H1 (cell line): ENCODE results near the gene PITRM1. TPM values are rescaled to one million over a fixed set of nuclear protein-coding genes. Genes with fewer than 3 reads are reported as not detected.

Source experiments
- CTCF ChIA-PET: fragments of 300-600 bp; sonication (Branson Sonifier 250); formaldehyde crosslinking; loops from one replicate; lab custom pipeline; 2021; ENCODE audit not compliant: partially characterized antibody; lab: Charles Lee
- POLR2A ChIA-PET: fragments of 300-600 bp; sonication (Branson Sonifier 250); formaldehyde crosslinking; loops from one replicate; lab custom pipeline; 2021; ENCODE audit warnings: inconsistent platforms; ENCODE audit not compliant: partially characterized antibody; lab: Charles Lee
- DNase-seq, 2 experiments: peaks; one replicate each; pipeline versions ENCODE4 v3.0.0 to v3.0.0-alpha.2; 2010 to 2022; ENCODE audit warnings: low spot score in 2 of 2, low read depth in 1 of 2, mixed read lengths in 1 of 2
- FAIRE-seq: peaks from 2 replicates; lab custom pipeline; 2011; peaks lifted over from hg19 to GRCh38; lab: Jason Lieb, UNC
- H2AFZ ChIP-seq: 2 replicates; pipeline ENCODE4 v1.8.1; 2012; ENCODE audit warnings: low read length, inconsistent platforms
- H2AK5ac ChIP-seq: 2 replicates; pipeline ENCODE4 v1.6.1; 2013; ENCODE audit warnings: low read depth, low read length
- H2BK120ac ChIP-seq: replicated peaks from 2 replicates; pipeline ENCODE3; 2013; ENCODE audit warnings: low read depth, low read length, inconsistent platforms
- H2BK12ac ChIP-seq: 2 replicates; pipeline ENCODE4 v1.6.1; 2013; ENCODE audit warnings: low read depth, low read length
- H2BK15ac ChIP-seq: 2 replicates; pipeline ENCODE4 v1.6.1; 2013; ENCODE audit warnings: low read length
- H2BK20ac ChIP-seq: 2 replicates; pipeline ENCODE4 v1.6.1; 2013; ENCODE audit warnings: low read length
- H2BK5ac ChIP-seq: 2 replicates; pipeline ENCODE4 v1.6.1; 2013; ENCODE audit warnings: low read depth, low read length
- H3K14ac ChIP-seq: 2 replicates; pipeline ENCODE4 v1.6.1; 2013; ENCODE audit warnings: inconsistent platforms; ENCODE audit not compliant: insufficient read length
- H3K18ac ChIP-seq: 2 replicates; pipeline ENCODE4 v1.6.1; 2013; ENCODE audit warnings: low read length; ENCODE audit errors: extremely low read depth
- H3K23ac ChIP-seq: 2 replicates; pipeline ENCODE4 v1.6.1; 2013; ENCODE audit warnings: inconsistent platforms; ENCODE audit not compliant: insufficient read length
- H3K23me2 ChIP-seq: 2 replicates; pipeline ENCODE4 v1.6.1; 2013; ENCODE audit warnings: low read depth, low read length
- H3K27ac ChIP-seq: 2 replicates; pipeline ENCODE4 v1.6.1; 2011; ENCODE audit warnings: low read depth, low read length, inconsistent platforms
- H3K27me3 ChIP-seq, 4 experiments: replicated peaks in 1 of 4; 1 replicate in 1 of 4; 2 replicates in 3 of 4; pipeline versions ENCODE4 v1.6.1 to v1.8.1; 2011 to 2013; ENCODE audit warnings: low read length in 3 of 4, mild to moderate bottlenecking in 3 of 4, inconsistent platforms in 2 of 4, mixed read lengths in 2 of 4, moderate library complexity in 1 of 4; ENCODE audit not compliant: control insufficient read depth in 3 of 4, insufficient read depth in 3 of 4; ENCODE audit errors: extremely low read depth in 1 of 4
- H3K36me3 ChIP-seq, 4 experiments: 2 replicates each; pipeline versions ENCODE4 v1.6.1 to v1.8.1; 2011 to 2013; ENCODE audit warnings: mild to moderate bottlenecking in 4 of 4, low read length in 3 of 4, moderate library complexity in 2 of 4, control low read depth in 1 of 4, inconsistent platforms in 1 of 4; ENCODE audit not compliant: insufficient read depth in 4 of 4, control insufficient read depth in 2 of 4
- H3K4ac ChIP-seq: replicated peaks from 2 replicates; pipeline ENCODE3; 2013; ENCODE audit warnings: low read length, low read depth, mixed read lengths, inconsistent platforms; ENCODE audit not compliant: insufficient read length
- H3K4me1 ChIP-seq, 4 experiments: replicated peaks in 1 of 4; 1 replicate in 1 of 4; 2 replicates in 3 of 4; pipeline versions ENCODE4 v1.6.1 to v1.8.1; 2011 to 2013; ENCODE audit warnings: low read length in 3 of 4, inconsistent platforms in 2 of 4, mixed read lengths in 1 of 4; ENCODE audit not compliant: insufficient read depth in 4 of 4, control insufficient read depth in 3 of 4
- H3K4me2 ChIP-seq, 2 experiments: 2 replicates each; pipeline versions ENCODE4 v1.6.1 to v1.8.1; 2011 to 2013; ENCODE audit warnings: low read depth in 2 of 2, low read length in 2 of 2, control low read depth in 1 of 2, inconsistent platforms in 1 of 2, mild to moderate bottlenecking in 1 of 2; ENCODE audit not compliant: insufficient read depth in 1 of 2
- H3K4me3 ChIP-seq, 4 experiments: fragments of 200-600, 300-600 bp in 1 of 4; sonication (generic), shearing (Covaris generic), sonication (Bioruptor Twin) in 1 of 4; 2 replicates each; pipeline versions ENCODE4 v1.5.1 to v1.8.1; 2011 to 2016; ENCODE audit warnings: low read length in 4 of 4, low read depth in 3 of 4, control low read depth in 2 of 4, inconsistent platforms in 2 of 4, mild to moderate bottlenecking in 2 of 4, mixed read lengths in 1 of 4, moderate library complexity in 1 of 4; ENCODE audit not compliant: insufficient read depth in 2 of 4; ENCODE audit errors: extremely low read depth in 1 of 4
- H3K56ac ChIP-seq: replicated peaks from 2 replicates; pipeline ENCODE3; 2013; ENCODE audit warnings: low read depth, mild to moderate bottlenecking, mixed read lengths, low read length, inconsistent platforms; ENCODE audit not compliant: insufficient read length
- H3K79me1 ChIP-seq: 2 replicates; pipeline ENCODE4 v1.6.1; 2013; ENCODE audit warnings: low read depth, low read length, control low read depth
- H3K79me2 ChIP-seq, 2 experiments: 2 replicates each; pipeline versions ENCODE4 v1.6.1 to v1.8.1; 2012 to 2013; ENCODE audit warnings: low read length in 2 of 2, mild to moderate bottlenecking in 2 of 2, inconsistent platforms in 1 of 2; ENCODE audit not compliant: insufficient read depth in 2 of 2, control insufficient read depth in 1 of 2
- H3K9ac ChIP-seq, 4 experiments: replicated peaks in 1 of 4; 1 replicate in 1 of 4; 2 replicates in 3 of 4; pipeline versions ENCODE4 v1.6.1 to v1.8.1; 2011 to 2013; ENCODE audit warnings: low read depth in 3 of 4, low read length in 3 of 4, control low read depth in 2 of 4, mild to moderate bottlenecking in 2 of 4, moderate library complexity in 2 of 4, inconsistent platforms in 1 of 4; ENCODE audit errors: extremely low read depth in 1 of 4
- H3K9me3 ChIP-seq, 2 experiments: 2 replicates each; pipeline versions ENCODE4 v1.6.1 to v1.8.1; 2012 to 2013; ENCODE audit warnings: mild to moderate bottlenecking in 2 of 2, moderate library complexity in 2 of 2, control low read depth in 1 of 2, inconsistent platforms in 1 of 2, low read depth in 1 of 2, low read length in 1 of 2, mixed read lengths in 1 of 2; ENCODE audit not compliant: insufficient read depth in 2 of 2
- H4K20me1 ChIP-seq, 2 experiments: replicated peaks in 1 of 2; 2 replicates each; pipeline versions ENCODE3 to v1.8.1; 2011 to 2013; ENCODE audit warnings: inconsistent platforms in 2 of 2, low read length in 2 of 2, mild to moderate bottlenecking in 1 of 2; ENCODE audit not compliant: insufficient read depth in 2 of 2, control insufficient read depth in 1 of 2
- H4K5ac ChIP-seq: 2 replicates; pipeline ENCODE4 v1.6.1; 2013; ENCODE audit warnings: low read length, low read depth, mixed read lengths, inconsistent platforms; ENCODE audit not compliant: insufficient read length
- H4K8ac ChIP-seq: 2 replicates; pipeline ENCODE4 v1.8.0; 2013; ENCODE audit warnings: mild to moderate bottlenecking, moderate library complexity, low read length, inconsistent platforms; ENCODE audit not compliant: insufficient read depth; ENCODE audit errors: extremely low read depth
- H4K91ac ChIP-seq: replicated peaks from 2 replicates; pipeline ENCODE3; 2013; ENCODE audit warnings: low read length, mixed read lengths, inconsistent platforms; ENCODE audit not compliant: insufficient read length
- CHD2 ChIP-seq: IDR thresholded peaks from 2 replicates; pipeline ENCODE4 v1.6.1; 2012; ENCODE audit warnings: low read length, improper control_type of control experiment
- FOSL1 ChIP-seq: IDR thresholded peaks from 2 replicates; pipeline ENCODE4 v1.6.1; 2011; ENCODE audit warnings: mild to moderate bottlenecking, low read depth, low read length, moderate library complexity; ENCODE audit not compliant: insufficient read depth
- GABPA ChIP-seq: IDR thresholded peaks from 2 replicates; pipeline ENCODE4 v1.6.1; 2011; ENCODE audit warnings: mild to moderate bottlenecking, low read length, moderate library complexity, borderline replicate concordance; ENCODE audit not compliant: insufficient read depth
- JUND ChIP-seq: IDR thresholded peaks from 2 replicates; pipeline ENCODE4 v1.6.1; 2011; ENCODE audit warnings: mild to moderate bottlenecking, improper control_type of control experiment, low read length
- KDM5A ChIP-seq: fragments of 200-600 bp; IDR thresholded peaks from 2 replicates; pipeline ENCODE4 v1.7.1; 2012; ENCODE audit warnings: mild to moderate bottlenecking, low read length, inconsistent platforms, mixed read lengths
- NANOG ChIP-seq: IDR thresholded peaks from 2 replicates; pipeline ENCODE4 v1.6.1; 2011; ENCODE audit warnings: low read length, low read depth, mild to moderate bottlenecking, inconsistent platforms; ENCODE audit not compliant: insufficient read depth, poor library complexity, severe bottlenecking
- RNF2 ChIP-seq: fragments of 200-900, 300-1000 bp; sonication (generic); IDR thresholded peaks from 2 replicates; pipeline ENCODE4 v1.7.1; 2016; ENCODE audit warnings: borderline replicate concordance, low read depth, mild to moderate bottlenecking, antibody characterized with exemption, low read length; ENCODE audit not compliant: poor library complexity, severe bottlenecking; ENCODE audit errors: missing control alignments
- SRF ChIP-seq: IDR thresholded peaks from 2 replicates; pipeline ENCODE4 v1.6.1; 2011; ENCODE audit warnings: mild to moderate bottlenecking, low read depth, low read length, moderate library complexity
- TBP ChIP-seq: IDR thresholded peaks from 2 replicates; pipeline ENCODE4 v1.6.1; 2011; ENCODE audit warnings: low read depth, low read length, improper control_type of control experiment
- WGBS, 2 experiments: shearing (Covaris generic) in 1 of 2; methylation state at CpG; one replicate each; pipeline versions ENCODE4 v1.1.6 to v1.1.7; 2013 to 2015; ENCODE audit warnings: low lambda C conversion rate in 2 of 2, mixed read lengths in 2 of 2, inconsistent platforms in 1 of 2, low coverage in 1 of 2, missing lambda C conversion rate in 1 of 2; ENCODE audit not compliant: insufficient replicate concordance in 2 of 2, insufficient coverage in 1 of 2, insufficient read length in 1 of 2; ENCODE audit errors: extremely low coverage in 1 of 2, missing lambda C conversion rate in 1 of 2; 5-methylcytosine and 5-hydroxymethylcytosine counted together
- polyA plus RNA-seq, 7 experiments: library from polyadenylated mRNA; depleted of rRNA in 3 of 7; stranded (reverse) in 5 of 7; unstranded in 2 of 7; fragments of >200 nt in 5 of 7; fragments of 200-250 nt in 2 of 7; gene quantifications; 1 replicate in 5 of 7; 2 replicates in 1 of 7; 4 replicates in 1 of 7; pipeline versions ENCODE4 v1.2.1 to v1.2.3, GENCODE V29; 2011 to 2013; ENCODE audit warnings: missing spikeins in 2 of 7, mixed read lengths in 2 of 7
- total RNA-seq: library from RNA; stranded (reverse); fragmentation: NEBNext Ultra II Directional; extraction: Animal tissue kit (Norgen Biotek cat#: 25700); gene quantifications from 2 replicates; pipeline ENCODE4 v1.2.1, GENCODE V29; 2021
- TF ChIP-seq, protein P1 (sequence below): IDR thresholded peaks from 2 replicates; pipeline ENCODE4 v1.6.1; 2011; ENCODE audit warnings: low read length, improper control_type of control experiment

Gene PITRM1
- total and polyA plus RNA-seq, 2 of the 8 experiments (the other 6 are each of a cell fraction or from before 2014, with no cell fraction given), result 18.6 to 31.5 TPM

DNA sequence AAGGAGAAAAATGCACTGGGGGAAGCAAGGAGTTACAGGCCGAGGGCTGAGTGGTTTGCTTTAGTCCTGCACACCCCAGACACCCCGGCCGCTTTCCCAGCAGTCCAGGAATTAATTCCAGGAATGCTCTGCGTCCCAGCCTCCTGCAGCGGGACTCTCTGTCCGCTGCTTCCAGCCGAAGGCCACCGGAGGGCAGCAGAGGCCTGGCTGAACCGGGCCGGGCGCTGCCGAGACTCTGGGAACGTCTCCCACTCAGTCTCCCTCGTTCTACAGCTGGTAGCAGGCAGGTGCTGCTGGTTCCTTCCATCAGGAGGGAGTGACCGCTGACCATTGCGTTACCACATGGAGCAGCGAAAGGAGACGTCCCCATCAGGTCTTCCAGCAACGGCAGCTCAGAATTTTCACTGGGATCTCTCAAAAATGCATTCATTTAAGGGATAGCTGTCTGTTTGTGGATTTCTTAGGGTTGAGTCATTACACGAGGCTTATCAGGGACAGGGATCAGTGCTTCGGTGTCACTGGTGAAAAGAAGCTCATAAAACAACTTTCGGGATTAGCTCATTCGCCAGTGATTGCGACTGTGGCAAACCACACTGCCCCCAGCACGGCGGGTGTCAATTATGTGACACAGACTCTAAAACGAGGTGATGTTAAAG, 24.9 kb upstream of the PITRM1 start:
- Histone ChIP-seq H3K4me2 (peak overlapping the region in 1 of 2 experiments; percentile 53; a peak in 3 of 4 replicates), H2BK20ac (no peak overlapping the region), H3K79me1 (no peaks in the 10 kb centered on the region), H4K20me1 (no peaks in the 10 kb centered on the region), H3K9ac (no peak overlapping the region), H2BK120ac (no peak overlapping the region), H2BK5ac (no peak overlapping the region), H3K4me3 (no peak overlapping the region), H3K56ac (no peak overlapping the region), H2AK5ac (no peak overlapping the region), H4K8ac (no peak overlapping the region; the same call in none of the 2 replicates), H3K4me1 (no peaks in the 10 kb centered on the region; a peak in 2 of 7 replicates), H2AFZ (peak overlapping the region; percentile 64; the same call in 1 of the 2 replicates), H4K5ac (no peak overlapping the region), H3K14ac (no peak overlapping the region), H3K23me2 (no peaks in the 10 kb centered on the region), H3K27me3 (peaks cover 0 to 3% (median under 1%) of the 10 kb centered on the region in 4 experiments; a peak in 1 of 7 replicates), H2BK12ac (no peak overlapping the region), H3K23ac (no peak overlapping the region), H3K36me3 (no peaks in the 10 kb centered on the region), H2BK15ac (no peak overlapping the region), H3K27ac (no peak overlapping the region), H3K4ac (no peak overlapping the region), H3K9me3 (no peaks in the 10 kb centered on the region), H4K91ac (no peak overlapping the region), H3K79me2 (no peaks in the 10 kb centered on the region), H3K18ac (no peak overlapping the region)
- peak; percentile 55 for FAIRE-seq
- CTCF ChIA-PET, result interaction anchor here (0.7 to 2.9 kb wide), 13 partner anchors 9 to 1570 kb away, joined by 3 to 13 read pairs (median 4); no protein-coding TSS in a partner anchor
- WGBS, 2 experiments, result 41% methylated on average over 27 of the region's 27 CpGs; no CpG with 5 or more reads in 1 of the 2 experiments
- POLR2A ChIA-PET, result no interaction called here
- DNase-seq, result peak; percentile 60 to 85
- no peak for TF ChIP-seq SRF
- no peak for TF ChIP-seq CHD2
- 0 out of 2 replicates have a peak, but pooled peaks have one; percentile 20 for TF ChIP-seq GABPA
- TF ChIP-seq RNF2, result no peak
- TF ChIP-seq, protein P1, sequence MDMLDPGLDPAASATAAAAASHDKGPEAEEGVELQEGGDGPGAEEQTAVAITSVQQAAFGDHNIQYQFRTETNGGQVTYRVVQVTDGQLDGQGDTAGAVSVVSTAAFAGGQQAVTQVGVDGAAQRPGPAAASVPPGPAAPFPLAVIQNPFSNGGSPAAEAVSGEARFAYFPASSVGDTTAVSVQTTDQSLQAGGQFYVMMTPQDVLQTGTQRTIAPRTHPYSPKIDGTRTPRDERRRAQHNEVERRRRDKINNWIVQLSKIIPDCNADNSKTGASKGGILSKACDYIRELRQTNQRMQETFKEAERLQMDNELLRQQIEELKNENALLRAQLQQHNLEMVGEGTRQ, result no peak
- no peak for TF ChIP-seq FOSL1
- peak; percentile 37 for TF ChIP-seq JUND
- TF ChIP-seq KDM5A, result no peak
- TF ChIP-seq TBP, result no peak
- no peak for TF ChIP-seq NANOG
